Right lobe of liver (tissue), 4 donors: ENCODE measurements around the gene BASP1.

Source experiments
- CTCF ChIP-seq, 4 donors: fragments of 200-600 bp in 3 of 4; fragments of 450-650 bp in 1 of 4; IDR thresholded peaks; one replicate each; pipeline versions ENCODE4 v1.5.1 to v1.8.0; 2016 to 2022; ENCODE audit warnings: antibody characterized with exemption in 4 of 4, mild to moderate bottlenecking in 2 of 4
- POLR2A ChIP-seq: fragments of 450-650 bp; IDR thresholded peaks from one replicate; pipeline ENCODE4 v1.6.1; 2017; ENCODE audit warnings: antibody characterized with exemption, mild to moderate bottlenecking
- donor health status: DM: no; HTN: no; CAD: no.
- donor health status: DM: no; HTN: no; CAD: no.
- donor health status: DM: no; HTN: yes; CAD: no.

GRCh38 chr5:17190799-17191391, 26.5 kb upstream of the BASP1 start:
- TF ChIP-seq CTCF (IDR thresholded peaks at IDR 0.05) (no peak), POLR2A (no peak)
